ENCODE results near the gene FBXO44.

The FBXO44 gene

GRCh38 chr1:11649237-11649623 is 5.4 kb upstream of the FBXO44 start:
- DNase-seq, result no peak
- Histone ChIP-seq H3K4me3 (ENCODE audit: low read depth, low read length) (no peak overlapping the region), H3K27me3 (replicated peaks) (peaks cover 15% of the 10 kb centered on the region), H3K36me3 (replicated peaks) (no peaks in the 10 kb centered on the region), H3K27ac (no peak overlapping the region)
- in situ Hi-C loops (cut with HindIII; ENCODE audit: low pct_ligation_motif_present, low sequenced_read_pairs), result loop anchor here (25.0 kb wide), 1 partner anchor 412 kb away; no protein-coding TSS in a partner anchor
- no peak for TF ChIP-seq CTCF (IDR thresholded peaks at IDR 0.05; ENCODE audit: low read depth, low read length, missing control alignments)

GRCh38 chr1:11649624-11650330 is 4.9 kb upstream of the FBXO44 start:
- no peak overlapping the region for H3K4me3 ChIP-seq (ENCODE audit: low read depth, low read length)

GRCh38 chr1:11650331-11650991 is 4.2 kb upstream of the FBXO44 start:
- Histone ChIP-seq H3K27me3 (replicated peaks) (peaks cover 15% of the 10 kb centered on the region), H3K27ac (no peak overlapping the region), H3K36me3 (replicated peaks) (no peaks in the 10 kb centered on the region), H3K4me3 (ENCODE audit: low read depth, low read length) (peak overlapping the region; percentile 17)
- TF ChIP-seq CTCF (IDR thresholded peaks at IDR 0.05; ENCODE audit: low read depth, low read length, missing control alignments), result peak; percentile 67
- in situ Hi-C loops (cut with HindIII; ENCODE audit: low pct_ligation_motif_present, low sequenced_read_pairs), result no loop called here
- peak; percentile 47 for DNase-seq

More at GRCh38 chr1:11649624-11650330, 4.9 kb upstream of the FBXO44 start:
- no peak for DNase-seq
- H3K36me3 ChIP-seq (replicated peaks), result no peaks in the 10 kb centered on the region
- peaks cover 15% of the 10 kb centered on the region for H3K27me3 ChIP-seq (replicated peaks)
- in situ Hi-C loops (cut with HindIII; ENCODE audit: low pct_ligation_motif_present, low sequenced_read_pairs), result loop anchor here (25.0 kb wide), 1 partner anchor 412 kb away; no protein-coding TSS in a partner anchor
- no peak overlapping the region for H3K27ac ChIP-seq
- no peak for TF ChIP-seq CTCF (IDR thresholded peaks at IDR 0.05; ENCODE audit: low read depth, low read length, missing control alignments)

GRCh38 chr1:11651017-11651416 is 3.7 kb upstream of the FBXO44 start:
- no peak overlapping the region for H3K4me3 ChIP-seq (ENCODE audit: low read depth, low read length)
- in situ Hi-C loops (cut with HindIII; ENCODE audit: low pct_ligation_motif_present, low sequenced_read_pairs), result no loop called here

GRCh38 chr1:11652203-11652780 is 2.4 kb upstream of the FBXO44 start:
- in situ Hi-C loops (cut with HindIII; ENCODE audit: low pct_ligation_motif_present, low sequenced_read_pairs), result no loop called here
- Histone ChIP-seq H3K36me3 (replicated peaks) (no peaks in the 10 kb centered on the region), H3K27me3 (replicated peaks) (peaks cover 15% of the 10 kb centered on the region), H3K4me3 (ENCODE audit: low read depth, low read length) (no peak overlapping the region), H3K27ac (no peak overlapping the region)
- no peak for TF ChIP-seq CTCF (IDR thresholded peaks at IDR 0.05; ENCODE audit: low read depth, low read length, missing control alignments)
- DNase-seq, result no peak

More at GRCh38 chr1:11651017-11651416, 3.7 kb upstream of the FBXO44 start:
- no peak for DNase-seq
- H3K36me3 ChIP-seq (replicated peaks), result no peaks in the 10 kb centered on the region
- TF ChIP-seq CTCF (IDR thresholded peaks at IDR 0.05; ENCODE audit: low read depth, low read length, missing control alignments), result no peak
- peaks cover 15% of the 10 kb centered on the region for H3K27me3 ChIP-seq (replicated peaks)
- H3K27ac ChIP-seq, result no peak overlapping the region

Measured in brain microvascular endothelial cell (primary cell).